Middle frontal gyrus (tissue), 1 donor: ENCODE results near the gene C2orf15.
"Not testable (repeated sequence)": the region's sequence is repeated elsewhere in the genome, so short reads cannot be mapped to it uniquely, and the experiment has no call there.

Experiments
- DNase-seq: peaks from one replicate; pipeline ENCODE4 v3.0.0-alpha.2; 2015; ENCODE audit warnings: low spot score; ENCODE audit errors: extremely low spot score

C2orf15 gene

GRCh38 chr2:99166218-99166617 is 24.7 kb downstream of the C2orf15 start:
- DNase-seq, result no peak

GRCh38 chr2:99169534-99169933 is 28.0 kb downstream of the C2orf15 start:
- DNase-seq, result no peak

DNA sequence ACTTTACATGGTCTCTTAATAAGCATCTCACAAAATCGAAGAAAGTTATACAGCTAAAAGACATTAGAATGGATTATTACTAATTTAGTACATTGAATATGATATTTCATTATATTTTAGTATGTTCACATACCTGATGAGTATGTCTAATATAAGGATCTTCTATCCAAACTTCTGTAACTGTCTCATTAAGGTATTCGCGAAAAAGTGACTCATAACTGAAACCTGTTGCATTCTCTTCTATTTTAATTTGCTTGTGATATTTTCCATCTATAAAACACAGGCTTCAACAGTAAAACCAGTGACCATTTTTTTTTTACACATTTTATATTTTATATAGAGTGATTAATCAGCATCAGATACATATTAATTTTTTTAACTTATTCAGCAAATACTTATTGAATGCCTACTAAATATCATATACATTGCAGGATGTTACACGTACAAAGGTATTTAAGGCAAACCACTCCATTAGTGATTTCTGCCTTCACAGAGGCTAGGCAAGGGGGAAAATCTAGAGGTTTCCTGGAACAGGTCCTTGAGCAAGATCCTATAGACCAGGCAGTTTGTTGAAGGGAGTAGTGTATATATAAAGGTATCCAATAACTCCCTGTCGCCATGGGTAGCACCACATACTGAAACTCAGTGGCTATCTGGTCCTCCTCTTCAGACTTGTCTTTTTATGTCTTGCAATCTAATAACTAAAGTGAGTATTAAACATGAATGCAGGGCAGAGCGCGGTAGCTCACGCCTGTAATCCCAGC is 30.1 kb downstream of the C2orf15 start:
- DNase-seq, result no peak

GRCh38 chr2:99180755-99181623 is 39.5 kb downstream of the C2orf15 start, which contains the start of the genes MITD1 and MRPL30:
TSS of gene MITD1 (minus strand) at chr2:99181058. CDS start at chr2:99180981, 77 bp downstream.
TSS of gene MRPL30 (plus strand) at chr2:99181184. CDS start at chr2:99186204, 5,020 bp downstream.
- peak; percentile 93 for DNase-seq

DNA sequence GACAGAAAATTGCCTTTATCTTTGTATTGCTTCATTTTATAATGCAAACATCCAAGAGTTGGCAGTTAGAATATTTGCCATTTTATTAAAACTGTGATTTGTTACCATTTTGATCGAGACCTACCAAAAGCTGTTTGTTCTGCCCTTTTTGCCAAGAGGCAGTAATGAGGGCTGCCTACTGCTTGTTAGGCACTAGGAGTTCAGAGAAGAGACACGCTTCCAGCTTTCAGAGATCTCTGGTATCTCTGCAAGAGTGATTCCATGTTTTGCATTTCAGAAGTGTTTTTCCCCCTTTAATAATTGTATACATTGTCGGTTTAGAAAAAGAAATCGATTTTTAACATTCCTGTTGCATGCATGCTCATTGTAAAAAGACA is 40.1 kb downstream of the C2orf15 start:
- DNase-seq, result no peak

GRCh38 chr2:99183025-99183424 is 41.5 kb downstream of the C2orf15 start:
- DNase-seq, result no peak

DNA sequence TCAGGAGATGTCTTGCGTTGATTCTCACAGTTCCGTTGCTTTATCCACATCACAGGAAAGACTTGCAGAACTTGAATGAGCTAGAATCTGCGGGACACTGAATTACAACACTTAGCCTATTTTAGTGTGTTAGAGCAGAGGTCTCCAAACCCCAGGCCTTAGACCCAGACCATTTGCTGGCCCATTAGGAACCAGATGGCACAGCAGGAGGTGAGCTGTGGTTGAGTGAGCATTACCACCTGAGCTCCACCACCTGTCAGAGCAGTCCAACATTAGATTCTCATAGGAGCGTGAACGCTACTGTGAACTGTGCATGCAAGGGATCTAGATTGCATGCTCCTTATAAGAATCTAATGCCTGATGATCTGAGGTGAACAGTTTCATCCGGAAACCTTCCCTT is 43.3 kb downstream of the C2orf15 start:
- DNase-seq, result no peak

DNA sequence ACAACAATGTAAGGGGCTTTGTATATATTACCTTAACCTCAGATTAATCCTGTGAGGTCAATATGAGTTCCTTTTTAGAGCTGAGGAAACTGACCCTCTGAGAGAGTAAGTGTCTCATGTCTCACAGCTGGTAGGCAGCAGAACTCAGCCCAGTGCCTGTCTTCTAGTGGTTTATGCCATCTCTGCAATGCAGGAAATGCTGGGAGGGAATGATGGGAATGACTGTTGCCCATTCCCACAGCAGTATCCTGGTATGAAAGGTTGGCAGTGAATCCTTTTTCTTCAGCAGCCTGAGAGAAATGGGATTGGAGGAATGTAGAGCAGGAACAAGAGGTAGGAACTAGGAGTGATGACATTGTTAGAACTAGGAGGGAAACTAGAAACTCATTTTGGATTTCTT is 45.5 kb downstream of the C2orf15 start:
- DNase-seq, result no peak

DNA sequence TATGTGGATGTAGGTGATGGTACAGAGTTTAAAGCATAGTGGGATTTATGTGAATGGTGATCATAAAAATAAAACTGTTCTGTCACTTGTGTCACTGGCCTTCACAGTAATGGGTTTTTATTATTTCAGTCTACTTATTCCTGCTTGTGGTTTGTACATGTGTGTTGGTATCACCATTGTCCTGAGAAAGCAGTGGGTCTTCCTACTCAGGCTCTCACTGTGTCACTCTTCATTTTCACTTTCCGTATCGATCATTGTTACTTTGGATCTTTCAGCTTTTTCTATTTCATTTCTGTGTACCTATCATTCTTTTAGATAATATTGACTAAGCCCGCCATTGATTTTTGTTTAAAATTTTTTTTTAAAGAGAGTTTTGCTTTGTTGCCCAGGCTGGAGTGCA is 46.9 kb downstream of the C2orf15 start:
- DNase-seq, result no peak

DNA sequence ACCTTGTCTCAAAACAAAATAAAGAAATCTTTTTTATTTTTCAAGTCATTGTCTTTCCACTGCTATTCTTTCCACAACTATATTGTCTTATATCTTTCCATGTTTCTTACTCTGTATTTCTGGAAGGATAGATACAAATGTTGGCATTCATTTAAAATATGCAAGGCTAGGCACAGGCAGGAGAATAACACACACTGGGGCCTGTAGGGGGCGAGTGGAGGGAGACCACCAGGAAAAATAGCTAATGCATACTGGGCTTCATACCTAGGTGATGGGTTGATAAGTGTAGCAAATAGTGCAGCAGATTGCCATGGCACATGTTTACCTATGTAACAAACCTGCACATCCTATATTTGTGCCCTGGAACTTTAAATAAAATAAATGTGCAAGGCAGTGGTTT is 49.0 kb downstream of the C2orf15 start:
- no peak for DNase-seq

GRCh38 chr2:99192364-99192763 is 50.9 kb downstream of the C2orf15 start:
- DNase-seq, result not testable (repeated sequence)

DNA sequence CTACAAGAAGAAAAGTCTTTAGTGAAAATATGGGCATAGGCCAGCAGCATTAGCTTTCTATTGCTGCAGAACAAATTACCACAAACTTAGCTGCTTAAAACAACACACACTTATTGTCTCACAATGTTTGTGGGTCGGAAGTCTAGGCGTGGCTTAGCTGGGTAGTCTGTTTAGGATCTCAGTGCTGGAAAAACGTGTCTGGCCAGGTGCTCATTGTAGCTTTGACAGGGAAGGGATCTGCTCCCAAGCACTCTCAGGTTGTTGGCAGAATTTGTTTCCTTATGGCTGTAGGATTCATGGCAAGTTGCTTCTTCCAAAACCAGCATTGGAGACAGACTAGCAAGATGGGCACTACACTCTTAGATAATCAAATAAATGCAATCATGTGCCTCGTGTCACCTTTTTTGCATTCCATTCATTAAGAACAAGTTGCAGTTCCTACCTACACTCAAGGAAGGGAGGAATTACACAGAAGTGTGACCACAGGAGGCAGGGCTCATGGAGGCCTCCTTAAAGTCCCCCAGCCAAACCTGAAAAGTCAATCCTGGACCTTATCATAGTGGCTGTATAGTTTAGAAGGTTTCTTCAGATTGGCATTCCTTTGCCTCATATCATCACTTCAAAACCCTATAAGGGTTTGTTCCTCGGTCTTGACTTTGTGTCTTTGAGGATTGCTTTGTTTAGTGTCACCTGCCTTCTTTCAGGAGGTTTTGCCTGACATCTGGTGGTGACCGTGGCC is 56.8 kb downstream of the C2orf15 start:
- DNase-seq, result no peak

DNA sequence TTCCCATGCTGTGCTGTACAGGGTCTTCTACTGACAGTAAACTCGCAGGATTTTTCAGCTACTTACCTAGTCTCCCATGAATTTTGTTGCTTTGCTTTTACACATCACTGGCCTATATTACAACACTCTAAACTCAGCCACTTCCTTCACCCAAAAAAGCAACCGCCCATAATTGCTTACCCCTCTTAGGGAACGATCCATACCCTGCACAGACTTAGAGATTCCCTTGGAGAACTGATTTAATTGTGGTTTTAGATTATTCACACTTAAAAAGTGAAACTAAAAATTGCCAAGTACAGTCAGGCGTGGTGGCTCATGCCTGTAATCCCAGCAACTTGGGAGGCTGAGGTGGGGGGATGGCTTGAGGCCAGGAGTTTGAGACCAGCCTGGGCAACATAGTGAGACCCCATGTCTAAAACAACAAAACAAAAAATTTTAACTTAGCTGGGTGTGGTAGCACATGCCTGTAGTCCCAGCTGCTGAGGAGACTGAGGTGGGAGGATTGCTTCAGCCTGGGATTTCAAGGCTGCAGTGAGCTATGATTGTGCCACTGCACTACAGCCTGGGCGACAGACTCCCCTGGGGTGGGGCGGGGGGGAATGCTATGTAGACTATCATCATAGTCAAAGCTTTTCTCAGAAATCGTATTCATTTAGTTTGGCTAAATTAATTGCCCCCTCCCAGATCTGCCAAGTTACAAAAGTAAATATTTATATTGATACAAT is 58.7 kb downstream of the C2orf15 start:
- no peak for DNase-seq
